Type B pancreatic cell (in vitro differentiated cells): ENCODE data around the gene GFOD1. TPM values are rescaled to one million over a fixed set of nuclear protein-coding genes. Genes with fewer than 3 reads are reported as not detected.

Source experiments
- DNase-seq: peaks from one replicate; pipeline ENCODE4 v3.0.0; 2021; ENCODE audit warnings: mixed read lengths; ENCODE audit not compliant: unreplicated experiment; ENCODE audit errors: extremely low spot score
- H3K27ac Mint-ChIP-seq: 2 replicates; pipeline ENCODE4 v1.8.0; 2021; ENCODE audit warnings: mild to moderate bottlenecking, mixed read lengths
- H3K27me3 Mint-ChIP-seq: 2 replicates; pipeline ENCODE4 v1.8.0; 2021; ENCODE audit warnings: mixed read lengths
- H3K36me3 Mint-ChIP-seq: 2 replicates; pipeline ENCODE4 v1.8.0; 2021; ENCODE audit warnings: mixed read lengths
- H3K4me1 Mint-ChIP-seq: one replicate; pipeline ENCODE4 v1.8.0; 2021; ENCODE audit warnings: mixed read lengths; ENCODE audit not compliant: unreplicated experiment
- H3K4me3 Mint-ChIP-seq: 2 replicates; pipeline ENCODE4 v1.8.0; 2021; ENCODE audit warnings: mild to moderate bottlenecking, mixed read lengths
- H3K9me3 Mint-ChIP-seq: 2 replicates; pipeline ENCODE4 v1.8.0; 2021; ENCODE audit warnings: mixed read lengths
- CTCF ChIP-seq: fragments of 200-600 bp; sonication (generic); conservative IDR thresholded peaks from 2 replicates; pipeline ENCODE4 v1.5.0; 2021; ENCODE audit warnings: antibody characterized with exemption, mild to moderate bottlenecking
- total RNA-seq: library from RNA; stranded (reverse); gene quantifications from 2 replicates; pipeline ENCODE4 v1.2.1, GENCODE V29; 2021; ENCODE audit warnings: low replicate concordance

Gene GFOD1
- total RNA-seq, 1 donor from 2014 or later: 4.8 TPM

GRCh38 chr6:13528777-13529343, 41.5 kb upstream of the GFOD1 start:
- H3K36me3 Mint-ChIP-seq: no peaks in the 10 kb centered on the region
- no peak for DNase-seq
- peaks cover 3% of the 10 kb centered on the region for H3K27me3 Mint-ChIP-seq
- no peak overlapping the region for H3K4me3 Mint-ChIP-seq
- H3K4me1 Mint-ChIP-seq: peaks cover 23% of the 10 kb centered on the region
- H3K9me3 Mint-ChIP-seq: no peaks in the 10 kb centered on the region
- no peak overlapping the region for H3K27ac Mint-ChIP-seq
- TF ChIP-seq CTCF: no peak

- Mint-ChIP-seq H3K9me3 (no peaks in the 10 kb centered on the region), H3K4me3 (no peak overlapping the region), H3K27ac (no peak overlapping the region), H3K4me1 (peaks cover 25% of the 10 kb centered on the region), H3K36me3 (no peaks in the 10 kb centered on the region), H3K27me3 (peaks cover 3% of the 10 kb centered on the region)
- no peak for TF ChIP-seq CTCF
- no peak for DNase-seq
Measured at GRCh38 chr6:13528232-13528631, 40.8 kb upstream of the GFOD1 start.

- H3K4me1 Mint-ChIP-seq: peaks cover 25% of the 10 kb centered on the region
Measured at GRCh38 chr6:13527671-13528056, 40.3 kb upstream of the GFOD1 start.

GRCh38 chr6:13526727-13527670, 39.6 kb upstream of the GFOD1 start:
- no peak for DNase-seq
- Mint-ChIP-seq H3K27me3 (no peaks in the 10 kb centered on the region), H3K4me1 (peaks cover 22% of the 10 kb centered on the region), H3K27ac (no peak overlapping the region), H3K36me3 (no peaks in the 10 kb centered on the region), H3K4me3 (no peak overlapping the region), H3K9me3 (no peaks in the 10 kb centered on the region)
- no peak for TF ChIP-seq CTCF

More at GRCh38 chr6:13527671-13528056, 40.3 kb upstream of the GFOD1 start:
- Mint-ChIP-seq H3K36me3 (no peaks in the 10 kb centered on the region), H3K9me3 (no peaks in the 10 kb centered on the region), H3K27ac (no peak overlapping the region), H3K4me3 (no peak overlapping the region), H3K27me3 (peaks cover under 1% of the 10 kb centered on the region)
- no peak for TF ChIP-seq CTCF
- DNase-seq: no peak

- no peaks in the 10 kb centered on the region for H3K36me3 Mint-ChIP-seq
- H3K27me3 Mint-ChIP-seq: no peaks in the 10 kb centered on the region
- peaks cover 20% of the 10 kb centered on the region for H3K4me1 Mint-ChIP-seq
- H3K27ac Mint-ChIP-seq: no peak overlapping the region
- H3K4me3 Mint-ChIP-seq: no peak overlapping the region
- DNase-seq: no peak
- TF ChIP-seq CTCF: no peak
- H3K9me3 Mint-ChIP-seq: no peaks in the 10 kb centered on the region
Measured at GRCh38 chr6:13526357-13526726, 38.9 kb upstream of the GFOD1 start.
